Naive thymus-derived CD4-positive, alpha-beta T cell (primary cell): ENCODE measurements around the gene GRWD1. TPM values are rescaled to one million over a fixed set of nuclear protein-coding genes. Genes with fewer than 3 reads are reported as not detected.
A peak's percentile ranks its signal among the peaks of the same experiment; 100 is the strongest.

Experiments used
- ATAC-seq: fragments of 150-1000 bp; cut with Tn5 transposase; 2 replicates; pipeline ENCODE4 v1.10.0; 2021; ENCODE audit warnings: mild to moderate bottlenecking, moderate library complexity
- CTCF ChIA-PET: fragments of 350-600 bp; sonication (Branson Sonifier 250); formaldehyde crosslinking; loops from one replicate; lab custom pipeline; 2021; ENCODE audit warnings: antibody characterized with exemption; lab: Charles Lee
- POLR2A ChIA-PET: fragments of 350-600 bp; sonication (Branson Sonifier 250); formaldehyde crosslinking; loops from one replicate; lab custom pipeline; 2021; ENCODE audit warnings: antibody characterized with exemption, inconsistent platforms; lab: Charles Lee
- DNase-seq, 9 donors: peaks; one replicate each; pipeline versions ENCODE4 v3.0.0 to v3.0.0-alpha.2; 2020 to 2022; ENCODE audit warnings: mixed read lengths in 1 of 9
- H3K27ac ChIP-seq: one replicate; pipeline ENCODE4 v1.7.0; 2013; ENCODE audit warnings: mild to moderate bottlenecking, low read depth, low read length, moderate library complexity
- H3K27me3 ChIP-seq, 2 donors: one replicate each; pipeline ENCODE4 v1.7.0; 2013; ENCODE audit warnings: low read length in 2 of 2, mild to moderate bottlenecking in 2 of 2, moderate library complexity in 2 of 2; ENCODE audit not compliant: control insufficient read depth in 2 of 2, insufficient read depth in 2 of 2
- H3K36me3 ChIP-seq, 3 experiments: 1 replicate in 2 of 3; 2 replicates in 1 of 3; pipeline ENCODE4 v1.7.0; 2013; ENCODE audit warnings: low read length in 3 of 3, mild to moderate bottlenecking in 3 of 3, moderate library complexity in 1 of 3; ENCODE audit not compliant: insufficient read depth in 3 of 3, control insufficient read depth in 2 of 3
- H3K4me1 ChIP-seq, 2 donors: one replicate each; pipeline ENCODE4 v1.7.0; 2013; ENCODE audit warnings: low read length in 2 of 2, mild to moderate bottlenecking in 2 of 2, moderate library complexity in 1 of 2; ENCODE audit not compliant: control insufficient read depth in 2 of 2, insufficient read depth in 2 of 2
- H3K4me3 ChIP-seq: 2 replicates; pipeline ENCODE4 v1.7.0; 2013; ENCODE audit warnings: mild to moderate bottlenecking, low read length
- H3K9me3 ChIP-seq, 3 experiments: 1 replicate in 2 of 3; 2 replicates in 1 of 3; pipeline ENCODE4 v1.7.0; 2013; ENCODE audit warnings: low read length in 3 of 3; ENCODE audit not compliant: control insufficient read depth in 2 of 3
- H3K27ac Mint-ChIP-seq, 9 donors: one replicate each; pipeline ENCODE4 v1.8.0; 2020 to 2022; ENCODE audit warnings: mixed read lengths in 9 of 9, mild to moderate bottlenecking in 8 of 9, moderate library complexity in 5 of 9, inconsistent platforms in 2 of 9
- H3K27me3 Mint-ChIP-seq, 5 donors: one replicate each; pipeline ENCODE4 v1.8.0; 2021 to 2022; ENCODE audit warnings: mixed read lengths in 5 of 5, mild to moderate bottlenecking in 1 of 5
- H3K36me3 Mint-ChIP-seq, 5 donors: one replicate each; pipeline ENCODE4 v1.8.0; 2020 to 2022; ENCODE audit warnings: mixed read lengths in 5 of 5, mild to moderate bottlenecking in 3 of 5, inconsistent platforms in 1 of 5
- H3K4me1 Mint-ChIP-seq, 7 donors: one replicate each; pipeline ENCODE4 v1.8.0; 2020 to 2022; ENCODE audit warnings: mixed read lengths in 7 of 7, mild to moderate bottlenecking in 3 of 7, inconsistent platforms in 1 of 7
- H3K4me3 Mint-ChIP-seq, 10 donors: one replicate each; pipeline ENCODE4 v1.8.0; 2020 to 2022; ENCODE audit warnings: mild to moderate bottlenecking in 10 of 10, mixed read lengths in 10 of 10, moderate library complexity in 6 of 10, inconsistent platforms in 2 of 10
- H3K9me3 Mint-ChIP-seq, 11 donors: one replicate each; pipeline ENCODE4 v1.8.0; 2020 to 2022; ENCODE audit warnings: mixed read lengths in 11 of 11, mild to moderate bottlenecking in 4 of 11, inconsistent platforms in 1 of 11, moderate library complexity in 1 of 11
- intact Hi-C, 2 donors: fragments of 100-400 bp; cut with micrococcal nuclease; formaldehyde crosslinking; loops; one replicate each; pipeline ENCODE4 v1.15.1; 2023
- polyA plus RNA-seq, 2 donors: library from polyadenylated mRNA; unstranded; fragments of 300-500 nt; fragmentation: Illumina TruSeq; gene quantifications; one replicate each; pipeline ENCODE4 v1.2.3, GENCODE V29; 2021
- total RNA-seq, 6 experiments: library from RNA in 5 of 6; stranded (reverse) in 5 of 6; gene quantifications; 1 replicate in 5 of 6; 2 replicates in 1 of 6; pipeline ENCODE4 v1.2.3 and lab custom pipeline; 2021 to 2026

GRWD1 gene
- total and polyA plus RNA-seq, 7 experiments from 2014 or later: 26.1 to 51.6 (median 40.3) TPM

DNA sequence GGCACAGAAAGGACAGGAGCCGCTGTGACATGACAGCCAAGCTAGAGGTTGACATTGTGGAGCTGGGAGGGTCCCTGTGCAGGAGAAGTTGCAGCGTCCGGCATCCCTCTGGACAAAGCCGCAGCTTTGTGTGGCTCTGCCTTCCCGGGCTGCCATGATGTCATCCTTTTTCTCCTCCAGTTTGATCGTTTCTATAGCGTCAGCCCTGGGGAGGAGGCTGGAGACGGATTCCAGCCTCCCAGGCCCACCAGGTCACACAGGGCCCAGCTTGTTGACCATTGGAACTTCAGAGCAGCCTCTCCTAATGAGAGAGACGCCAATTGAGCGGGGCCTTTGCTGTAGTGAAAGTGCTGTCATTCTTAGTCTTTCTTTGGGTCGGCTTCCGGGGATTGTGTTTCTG lies 5.8 kb downstream of the GRWD1 start:
- peaks cover 13 to 92% (median 26%) of the 10 kb centered on the region in 3 experiments for H3K36me3 ChIP-seq
- DNase-seq (no peak), ATAC-seq (no peak)
- no peak overlapping the region for H3K4me3 ChIP-seq
- intact Hi-C loops: no loop called here
- H3K4me3 Mint-ChIP-seq: no peak overlapping the region
- peaks cover under 1 to 1% of the 10 kb centered on the region in 2 donors for H3K4me1 ChIP-seq
- no peaks in the 10 kb centered on the region for H3K27me3 ChIP-seq
- ChIA-PET POLR2A (no interaction called here), CTCF (interaction anchor here (0.6 kb wide), 1 partner anchor 368 kb away, joined by 4 read pairs; no protein-coding TSS in a partner anchor)
- H3K27me3 Mint-ChIP-seq: no peaks in the 10 kb centered on the region
- no peak overlapping the region for H3K27ac ChIP-seq
- no peaks in the 10 kb centered on the region for H3K9me3 Mint-ChIP-seq
- no peaks in the 10 kb centered on the region for H3K9me3 ChIP-seq
- peaks cover 17 to 27% (median 19%) of the 10 kb centered on the region in 7 donors for H3K4me1 Mint-ChIP-seq
- H3K27ac Mint-ChIP-seq: no peak overlapping the region
- H3K36me3 Mint-ChIP-seq: peaks cover 12 to 34% (median 16%) of the 10 kb centered on the region in 5 donors

- CTCF ChIA-PET: no interaction called here
- Mint-ChIP-seq H3K36me3 (peaks cover 12 to 31% (median 15%) of the 10 kb centered on the region in 5 donors), H3K27me3 (no peaks in the 10 kb centered on the region), H3K4me3 (no peak overlapping the region), H3K4me1 (peaks cover 16 to 23% (median 17%) of the 10 kb centered on the region in 7 donors), H3K27ac (no peak overlapping the region), H3K9me3 (no peaks in the 10 kb centered on the region)
- H3K27me3 ChIP-seq: no peaks in the 10 kb centered on the region
- POLR2A ChIA-PET: no interaction called here
- no peaks in the 10 kb centered on the region for H3K4me1 ChIP-seq
- intact Hi-C loops: no loop called here
- no peak overlapping the region for H3K27ac ChIP-seq
- peaks cover 9 to 91% (median 23%) of the 10 kb centered on the region in 3 experiments for H3K36me3 ChIP-seq
- no peak for DNase-seq
- no peak overlapping the region for H3K4me3 ChIP-seq
- no peaks in the 10 kb centered on the region for H3K9me3 ChIP-seq
- no peak for ATAC-seq
These were observed 6.8 kb downstream of the GRWD1 start for GRCh38 chr19:48452289-48453190.

DNA sequence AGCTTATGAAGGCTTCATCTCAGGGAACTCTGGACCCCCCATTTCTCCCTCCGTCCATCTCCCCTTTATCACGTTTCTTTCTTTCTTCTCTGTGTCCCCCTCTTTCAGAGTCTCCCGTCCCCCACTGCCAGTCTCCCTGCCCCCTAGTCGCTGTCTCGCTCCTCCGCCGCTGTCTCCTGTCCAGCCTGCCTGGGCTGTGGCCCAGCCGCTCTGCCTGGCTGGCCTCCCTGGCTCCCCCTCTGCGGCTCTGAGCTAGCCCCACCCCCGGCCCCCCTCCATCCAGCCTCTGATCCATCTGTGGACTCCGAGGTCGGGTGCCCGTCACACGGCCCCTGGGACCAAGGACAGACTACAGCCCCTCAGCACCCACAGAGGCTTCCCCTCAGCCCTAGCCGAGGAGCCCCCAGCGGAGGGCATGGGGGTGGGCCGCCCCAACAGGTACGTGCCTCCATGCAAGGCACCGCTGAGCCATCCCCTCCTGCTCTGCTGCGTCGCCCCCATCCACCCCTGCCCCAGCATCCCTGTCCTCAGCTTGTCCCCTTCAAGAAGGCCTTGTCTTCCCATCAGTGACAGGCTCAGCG lies 8.5 kb downstream of the GRWD1 start:
- ATAC-seq: no peak
- H3K27me3 ChIP-seq: no peaks in the 10 kb centered on the region
- peaks cover 4 to 11% (median 7%) of the 10 kb centered on the region in 7 donors for H3K4me1 Mint-ChIP-seq
- no peaks in the 10 kb centered on the region for H3K4me1 ChIP-seq
- H3K27ac Mint-ChIP-seq: peak overlapping the region in 1 of 9 donors; percentile 46
- no peak overlapping the region for H3K27ac ChIP-seq
- CTCF ChIA-PET: no interaction called here
- H3K36me3 Mint-ChIP-seq: peaks cover 4 to 18% (median 6%) of the 10 kb centered on the region in 5 donors
- H3K4me3 Mint-ChIP-seq: no peak overlapping the region
- DNase-seq: no peak
- POLR2A ChIA-PET: no interaction called here
- H3K9me3 ChIP-seq: no peaks in the 10 kb centered on the region
- intact Hi-C loops: no loop called here
- H3K9me3 Mint-ChIP-seq: no peaks in the 10 kb centered on the region
- H3K27me3 Mint-ChIP-seq: no peaks in the 10 kb centered on the region
- H3K4me3 ChIP-seq: no peak overlapping the region
- H3K36me3 ChIP-seq: peaks cover 7 to 75% (median 14%) of the 10 kb centered on the region in 3 experiments

- Histone ChIP-seq H3K36me3 (peaks cover 7 to 64% (median 14%) of the 10 kb centered on the region in 3 experiments), H3K4me1 (no peaks in the 10 kb centered on the region), H3K9me3 (no peaks in the 10 kb centered on the region), H3K4me3 (no peak within 1 kb of the TSS), H3K27ac (no peak within 1 kb of the TSS), H3K27me3 (no peaks in the 10 kb centered on the region)
- Mint-ChIP-seq H3K4me1 (peaks cover 4 to 11% (median 6%) of the 10 kb centered on the region in 7 donors), H3K4me3 (no peak within 1 kb of the TSS), H3K36me3 (peaks cover 4 to 13% (median 4%) of the 10 kb centered on the region in 5 donors), H3K27me3 (no peaks in the 10 kb centered on the region), H3K27ac (peak within 1 kb of the TSS in 2 of 9 donors; percentile 15 to 46), H3K9me3 (no peaks in the 10 kb centered on the region)
- ChIA-PET POLR2A (interaction anchor here (0.8 kb wide), 1 partner anchor 12 kb away, joined by 3 read pairs; no protein-coding TSS in a partner anchor), CTCF (no interaction called here)
- DNase-seq (no peak), ATAC-seq (no peak)
- intact Hi-C loops: no loop called here
These were observed 9.6 kb downstream of the GRWD1 start, which contains the start of gene KCNJ14 for GRCh38 chr19:48455171-48455907. KCNJ14 (plus strand) TSS chr19:48455574; CDS start chr19:48461725, 6,151 bp downstream.

DNA sequence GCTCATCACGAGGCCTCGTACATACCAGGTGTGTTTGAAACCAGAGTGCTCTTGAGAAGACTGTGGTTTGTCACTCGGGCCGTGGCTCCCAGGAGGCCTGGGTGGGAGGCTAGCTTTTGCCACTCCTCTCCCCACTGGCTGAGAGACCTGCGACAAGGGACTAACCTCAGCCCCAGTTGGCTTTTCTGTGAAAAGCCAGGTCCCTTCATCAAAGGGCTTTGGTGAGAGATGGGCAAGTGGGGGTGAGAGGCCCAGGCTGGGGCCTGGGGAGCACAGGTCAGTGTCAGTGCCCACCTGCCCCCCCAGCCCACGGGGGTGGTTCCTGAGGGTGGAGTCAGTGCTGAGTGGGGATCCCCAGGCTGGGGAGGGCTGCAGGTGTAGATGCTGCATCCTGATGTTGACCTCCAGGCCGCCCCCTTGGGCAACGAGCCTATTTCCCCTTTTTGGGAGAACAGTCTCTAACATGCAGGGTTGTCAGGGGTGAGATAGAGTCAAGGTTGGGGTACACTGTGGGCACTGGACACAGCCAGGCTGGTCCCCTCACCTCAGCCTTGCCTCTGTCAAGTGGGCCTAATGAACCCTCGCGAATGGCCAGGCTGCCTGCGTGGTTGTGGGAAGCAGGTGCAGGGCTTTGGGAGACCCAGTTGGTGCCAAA lies 10.3 kb downstream of the GRWD1 start:
- no peaks in the 10 kb centered on the region for H3K27me3 Mint-ChIP-seq
- no peak overlapping the region for H3K4me3 Mint-ChIP-seq
- POLR2A ChIA-PET: interaction anchor here (0.8 kb wide), 1 partner anchor 12 kb away, joined by 3 read pairs; no protein-coding TSS in a partner anchor
- H3K27ac ChIP-seq: no peak overlapping the region
- H3K4me3 ChIP-seq: no peak overlapping the region
- H3K9me3 ChIP-seq: no peaks in the 10 kb centered on the region
- CTCF ChIA-PET: no interaction called here
- no peaks in the 10 kb centered on the region for H3K9me3 Mint-ChIP-seq
- H3K36me3 Mint-ChIP-seq: peaks cover 4 to 11% (median 4%) of the 10 kb centered on the region in 5 donors
- DNase-seq (no peak), ATAC-seq (no peak)
- H3K27ac Mint-ChIP-seq: no peak overlapping the region
- no peaks in the 10 kb centered on the region for H3K27me3 ChIP-seq
- H3K4me1 ChIP-seq: no peaks in the 10 kb centered on the region
- peaks cover 7 to 57% (median 8%) of the 10 kb centered on the region in 3 experiments for H3K36me3 ChIP-seq
- intact Hi-C loops: no loop called here
- H3K4me1 Mint-ChIP-seq: peaks cover 4 to 11% (median 6%) of the 10 kb centered on the region in 7 donors

DNA sequence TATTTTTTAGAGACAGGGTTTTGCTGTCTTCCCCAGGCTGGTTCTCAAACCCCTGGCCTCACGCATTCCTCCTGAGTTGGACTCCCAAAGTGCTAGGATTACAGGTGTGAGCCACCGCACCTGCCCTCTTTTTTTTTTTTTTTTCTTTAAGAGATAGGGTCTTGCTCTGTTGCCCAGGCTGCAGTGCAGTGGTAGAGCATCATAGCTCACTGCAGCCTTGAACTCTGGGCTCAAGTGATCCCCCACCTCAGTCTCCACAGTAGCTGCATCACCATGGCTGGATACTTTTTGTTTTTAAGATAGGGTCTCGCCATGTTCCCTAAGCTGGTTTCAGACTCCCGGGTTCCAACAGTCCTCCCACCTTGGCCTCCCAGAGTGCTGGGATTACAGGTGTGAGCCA lies 11.1 kb downstream of the GRWD1 start:
- no peaks in the 10 kb centered on the region for H3K4me1 ChIP-seq
- no peaks in the 10 kb centered on the region for H3K27me3 ChIP-seq
- H3K4me3 ChIP-seq: no peak overlapping the region
- no peaks in the 10 kb centered on the region for H3K9me3 ChIP-seq
- H3K36me3 ChIP-seq: peaks cover 0 to 49% (median 0%) of the 10 kb centered on the region in 3 experiments
- POLR2A ChIA-PET: interaction anchor here (0.6 kb wide), 1 partner anchor 65 kb away, joined by 3 read pairs; no protein-coding TSS in a partner anchor
- Mint-ChIP-seq H3K36me3 (peaks cover 4 to 7% (median 4%) of the 10 kb centered on the region in 5 donors), H3K27ac (no peak overlapping the region), H3K4me1 (peaks cover 4 to 9% (median 6%) of the 10 kb centered on the region in 7 donors), H3K9me3 (no peaks in the 10 kb centered on the region), H3K4me3 (no peak overlapping the region), H3K27me3 (no peaks in the 10 kb centered on the region)
- CTCF ChIA-PET: interaction anchor here (0.5 kb wide), 1 partner anchor 49 kb away, joined by 3 read pairs; no protein-coding TSS in a partner anchor
- ATAC-seq (no peak), DNase-seq (no peak)
- intact Hi-C loops: no loop called here
- H3K27ac ChIP-seq: no peak overlapping the region
